ENCODE data around the gene PDE1A.

DNA sequence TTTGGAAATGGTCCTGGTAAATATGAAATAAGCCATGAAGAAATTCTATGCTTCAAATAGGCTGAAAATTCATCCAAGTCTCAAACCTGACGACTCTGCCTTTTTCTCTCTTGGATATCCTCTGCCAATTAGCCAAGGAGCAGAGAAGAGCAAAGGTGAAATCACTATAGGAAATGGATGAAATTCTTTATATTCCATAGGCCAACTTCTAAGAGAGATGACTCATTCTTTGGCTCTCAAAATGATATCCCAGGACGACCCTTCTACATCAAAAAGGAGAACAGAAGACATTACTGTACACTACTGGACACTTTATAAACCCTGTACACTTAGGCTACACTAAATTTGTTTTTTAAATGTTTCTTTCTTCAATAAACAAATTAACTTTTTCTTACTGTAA lies 22.7 kb downstream of the PDE1A start:
- TF ChIP-seq YY1 (IDR thresholded peaks at IDR 0.05; ENCODE audit: low read depth) (no peak), RAD21 (IDR thresholded peaks at IDR 0.05; ENCODE audit: low read length) (no peak), RXRA (IDR thresholded peaks at IDR 0.05; ENCODE audit: borderline replicate concordance, low read depth) (no peak), EZH2phosphoT487 (IDR thresholded peaks at IDR 0.05; ENCODE audit: borderline replicate concordance, low read depth) (no peak), POLR2AphosphoS5 (IDR thresholded peaks at IDR 0.05; ENCODE audit: low read depth, low read length) (no peak), ELF1 (IDR thresholded peaks at IDR 0.05) (no peak)
- TF ChIP-seq, protein P1, sequence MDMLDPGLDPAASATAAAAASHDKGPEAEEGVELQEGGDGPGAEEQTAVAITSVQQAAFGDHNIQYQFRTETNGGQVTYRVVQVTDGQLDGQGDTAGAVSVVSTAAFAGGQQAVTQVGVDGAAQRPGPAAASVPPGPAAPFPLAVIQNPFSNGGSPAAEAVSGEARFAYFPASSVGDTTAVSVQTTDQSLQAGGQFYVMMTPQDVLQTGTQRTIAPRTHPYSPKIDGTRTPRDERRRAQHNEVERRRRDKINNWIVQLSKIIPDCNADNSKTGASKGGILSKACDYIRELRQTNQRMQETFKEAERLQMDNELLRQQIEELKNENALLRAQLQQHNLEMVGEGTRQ (IDR thresholded peaks at IDR 0.05; ENCODE audit: borderline replicate concordance, low read depth, low read length): no peak
- TF ChIP-seq, protein P2, sequence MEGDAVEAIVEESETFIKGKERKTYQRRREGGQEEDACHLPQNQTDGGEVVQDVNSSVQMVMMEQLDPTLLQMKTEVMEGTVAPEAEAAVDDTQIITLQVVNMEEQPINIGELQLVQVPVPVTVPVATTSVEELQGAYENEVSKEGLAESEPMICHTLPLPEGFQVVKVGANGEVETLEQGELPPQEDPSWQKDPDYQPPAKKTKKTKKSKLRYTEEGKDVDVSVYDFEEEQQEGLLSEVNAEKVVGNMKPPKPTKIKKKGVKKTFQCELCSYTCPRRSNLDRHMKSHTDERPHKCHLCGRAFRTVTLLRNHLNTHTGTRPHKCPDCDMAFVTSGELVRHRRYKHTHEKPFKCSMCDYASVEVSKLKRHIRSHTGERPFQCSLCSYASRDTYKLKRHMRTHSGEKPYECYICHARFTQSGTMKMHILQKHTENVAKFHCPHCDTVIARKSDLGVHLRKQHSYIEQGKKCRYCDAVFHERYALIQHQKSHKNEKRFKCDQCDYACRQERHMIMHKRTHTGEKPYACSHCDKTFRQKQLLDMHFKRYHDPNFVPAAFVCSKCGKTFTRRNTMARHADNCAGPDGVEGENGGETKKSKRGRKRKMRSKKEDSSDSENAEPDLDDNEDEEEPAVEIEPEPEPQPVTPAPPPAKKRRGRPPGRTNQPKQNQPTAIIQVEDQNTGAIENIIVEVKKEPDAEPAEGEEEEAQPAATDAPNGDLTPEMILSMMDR (IDR thresholded peaks at IDR 0.05): no peak

All from SK-N-SH (cell line).